Stimulated activated naive CD8-positive, alpha-beta T cell treated with anti-CD3 and anti-CD28 coated beads, Interleukin-15, Interleukin-2, amounts not matched to agents 100 ng/mL and 50 ng/mL, for 24 hours (primary cell): Measurements from ENCODE around the gene CWC15.

ENCODE experiments used
- H3K27ac Mint-ChIP-seq: one replicate; pipeline ENCODE4 v1.8.0; 2021; ENCODE audit warnings: mild to moderate bottlenecking, mixed read lengths
- H3K27me3 Mint-ChIP-seq: one replicate; pipeline ENCODE4 v1.8.0; 2021; ENCODE audit warnings: mixed read lengths
- H3K36me3 Mint-ChIP-seq: one replicate; pipeline ENCODE4 v1.8.0; 2021; ENCODE audit warnings: low read depth, mixed read lengths
- H3K4me1 Mint-ChIP-seq: one replicate; pipeline ENCODE4 v1.8.0; 2021; ENCODE audit warnings: low read depth, mixed read lengths
- H3K4me3 Mint-ChIP-seq: one replicate; pipeline ENCODE4 v1.8.0; 2021; ENCODE audit warnings: mild to moderate bottlenecking, mixed read lengths
- H3K9me3 Mint-ChIP-seq: one replicate; pipeline ENCODE4 v1.8.0; 2021; ENCODE audit warnings: mixed read lengths

The CWC15 gene

GRCh38 chr11:94968334-94968958 lies 4.9 kb downstream of the CWC15 start:
- Mint-ChIP-seq H3K4me3 (no peak overlapping the region), H3K27me3 (no peaks in the 10 kb centered on the region), H3K4me1 (peaks cover 18% of the 10 kb centered on the region), H3K36me3 (peaks cover 74% of the 10 kb centered on the region), H3K9me3 (no peaks in the 10 kb centered on the region), H3K27ac (no peak overlapping the region)

- Mint-ChIP-seq H3K36me3 (peaks cover 76% of the 10 kb centered on the region), H3K27me3 (no peaks in the 10 kb centered on the region), H3K4me3 (no peak overlapping the region), H3K27ac (no peak overlapping the region), H3K4me1 (no peaks in the 10 kb centered on the region), H3K9me3 (no peaks in the 10 kb centered on the region)
These were observed 8.4 kb downstream of the CWC15 start for GRCh38 chr11:94964934-94965333.

GRCh38 chr11:94961255-94961654 lies 12.1 kb downstream of the CWC15 start:
- no peaks in the 10 kb centered on the region for H3K4me1 Mint-ChIP-seq
- H3K27ac Mint-ChIP-seq, result no peak overlapping the region
- H3K36me3 Mint-ChIP-seq, result peaks cover 46% of the 10 kb centered on the region
- no peaks in the 10 kb centered on the region for H3K9me3 Mint-ChIP-seq
- no peak overlapping the region for H3K4me3 Mint-ChIP-seq
- no peaks in the 10 kb centered on the region for H3K27me3 Mint-ChIP-seq

- H3K4me3 Mint-ChIP-seq, result no peak overlapping the region
- peaks cover 39% of the 10 kb centered on the region for H3K36me3 Mint-ChIP-seq
- no peaks in the 10 kb centered on the region for H3K9me3 Mint-ChIP-seq
- H3K27me3 Mint-ChIP-seq, result no peaks in the 10 kb centered on the region
- no peaks in the 10 kb centered on the region for H3K4me1 Mint-ChIP-seq
- no peak overlapping the region for H3K27ac Mint-ChIP-seq
These were observed 12.9 kb downstream of the CWC15 start for GRCh38 chr11:94960488-94960887.

- Mint-ChIP-seq H3K4me1 (no peaks in the 10 kb centered on the region), H3K4me3 (no peak overlapping the region), H3K9me3 (no peaks in the 10 kb centered on the region), H3K36me3 (peaks cover 26% of the 10 kb centered on the region), H3K27ac (no peak overlapping the region), H3K27me3 (no peaks in the 10 kb centered on the region)
These were observed 14.2 kb downstream of the CWC15 start for GRCh38 chr11:94959179-94959578.

GRCh38 chr11:94958121-94958696 lies 15.1 kb downstream of the CWC15 start:
- no peaks in the 10 kb centered on the region for H3K9me3 Mint-ChIP-seq
- H3K27ac Mint-ChIP-seq, result no peak overlapping the region
- H3K4me1 Mint-ChIP-seq, result no peaks in the 10 kb centered on the region
- H3K27me3 Mint-ChIP-seq, result no peaks in the 10 kb centered on the region
- no peak overlapping the region for H3K4me3 Mint-ChIP-seq
- H3K36me3 Mint-ChIP-seq, result peaks cover 21% of the 10 kb centered on the region

- H3K4me3 Mint-ChIP-seq, result no peak overlapping the region
- H3K36me3 Mint-ChIP-seq, result peaks cover 12% of the 10 kb centered on the region
- no peaks in the 10 kb centered on the region for H3K9me3 Mint-ChIP-seq
- H3K27me3 Mint-ChIP-seq, result no peaks in the 10 kb centered on the region
- H3K27ac Mint-ChIP-seq, result no peak overlapping the region
- no peaks in the 10 kb centered on the region for H3K4me1 Mint-ChIP-seq
These were observed 16.4 kb downstream of the CWC15 start for GRCh38 chr11:94956963-94957362.

- no peak overlapping the region for H3K27ac Mint-ChIP-seq
- no peaks in the 10 kb centered on the region for H3K36me3 Mint-ChIP-seq
- no peaks in the 10 kb centered on the region for H3K27me3 Mint-ChIP-seq
- H3K4me3 Mint-ChIP-seq, result no peak overlapping the region
- no peaks in the 10 kb centered on the region for H3K4me1 Mint-ChIP-seq
- H3K9me3 Mint-ChIP-seq, result no peaks in the 10 kb centered on the region
These were observed 18.6 kb downstream of the CWC15 start for GRCh38 chr11:94954753-94955152.

- Mint-ChIP-seq H3K27me3 (no peaks in the 10 kb centered on the region), H3K4me3 (no peak overlapping the region), H3K36me3 (no peaks in the 10 kb centered on the region), H3K4me1 (no peaks in the 10 kb centered on the region), H3K9me3 (no peaks in the 10 kb centered on the region), H3K27ac (no peak overlapping the region)
These were observed 25.2 kb downstream of the CWC15 start for GRCh38 chr11:94948070-94948617.

- H3K27ac Mint-ChIP-seq, result no peak overlapping the region
- H3K27me3 Mint-ChIP-seq, result no peaks in the 10 kb centered on the region
- no peaks in the 10 kb centered on the region for H3K9me3 Mint-ChIP-seq
- no peaks in the 10 kb centered on the region for H3K4me1 Mint-ChIP-seq
- no peak overlapping the region for H3K4me3 Mint-ChIP-seq
- H3K36me3 Mint-ChIP-seq, result no peaks in the 10 kb centered on the region
These were observed 26.5 kb downstream of the CWC15 start for GRCh38 chr11:94946812-94947211.

- Mint-ChIP-seq H3K4me1 (no peaks in the 10 kb centered on the region), H3K27me3 (no peaks in the 10 kb centered on the region), H3K4me3 (no peak overlapping the region), H3K9me3 (no peaks in the 10 kb centered on the region), H3K36me3 (no peaks in the 10 kb centered on the region), H3K27ac (no peak overlapping the region)
These were observed 32.2 kb downstream of the CWC15 start for GRCh38 chr11:94941131-94941530.

GRCh38 chr11:94939346-94939745 lies 34.0 kb downstream of the CWC15 start:
- Mint-ChIP-seq H3K4me1 (peaks cover 14% of the 10 kb centered on the region), H3K27ac (no peak overlapping the region), H3K4me3 (no peak overlapping the region), H3K9me3 (no peaks in the 10 kb centered on the region), H3K27me3 (no peaks in the 10 kb centered on the region), H3K36me3 (no peaks in the 10 kb centered on the region)

- Mint-ChIP-seq H3K27ac (no peak overlapping the region), H3K4me3 (no peak overlapping the region), H3K4me1 (peaks cover 23% of the 10 kb centered on the region), H3K27me3 (no peaks in the 10 kb centered on the region), H3K36me3 (no peaks in the 10 kb centered on the region), H3K9me3 (no peaks in the 10 kb centered on the region)
These were observed 35.0 kb downstream of the CWC15 start for GRCh38 chr11:94938095-94939055.

GRCh38 chr11:94934846-94935245 lies 38.5 kb downstream of the CWC15 start:
- Mint-ChIP-seq H3K36me3 (no peaks in the 10 kb centered on the region), H3K9me3 (peaks cover 4% of the 10 kb centered on the region), H3K27ac (no peak overlapping the region)

GRCh38 chr11:94934362-94934761 lies 39.0 kb downstream of the CWC15 start:
- Mint-ChIP-seq H3K9me3 (peaks cover 4% of the 10 kb centered on the region), H3K27ac (no peak overlapping the region), H3K36me3 (no peaks in the 10 kb centered on the region), H3K27me3 (no peaks in the 10 kb centered on the region), H3K4me3 (no peak overlapping the region), H3K4me1 (peaks cover 24% of the 10 kb centered on the region)

More at GRCh38 chr11:94934846-94935245, 38.5 kb downstream of the CWC15 start:
- peaks cover 24% of the 10 kb centered on the region for H3K4me1 Mint-ChIP-seq
- no peaks in the 10 kb centered on the region for H3K27me3 Mint-ChIP-seq
- H3K4me3 Mint-ChIP-seq, result no peak overlapping the region
